ENCODE data around the gene MICAL3.

DNA sequence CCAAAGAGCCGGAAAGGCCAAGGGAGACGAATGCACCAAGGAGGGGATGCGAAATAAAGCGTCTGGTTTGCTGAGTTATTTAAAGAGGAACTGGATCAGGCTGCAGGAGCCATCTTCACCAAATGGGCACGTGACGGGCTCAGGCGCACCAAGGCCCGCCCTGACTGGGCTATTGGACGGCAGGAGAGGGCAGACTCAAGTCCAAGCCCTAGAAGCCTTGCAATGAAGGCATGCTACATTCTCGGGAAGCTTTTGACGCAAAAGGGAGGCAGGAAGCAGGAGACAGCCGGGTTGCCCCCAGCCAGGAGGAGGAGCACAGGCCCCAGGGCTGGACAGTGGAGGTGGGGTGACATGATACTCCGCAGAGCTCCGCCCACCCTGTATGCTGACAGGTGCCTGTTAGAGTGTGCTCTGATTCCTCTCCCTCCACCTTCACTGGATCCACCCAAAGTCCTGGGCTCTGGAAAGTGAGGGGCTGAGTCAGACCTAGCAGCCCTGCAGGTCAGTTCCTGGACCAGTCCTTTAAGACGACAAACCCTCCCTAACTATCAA, 208.6 kb downstream of the MICAL3 start:
- no peak for TF ChIP-seq POLR2A (IDR thresholded peaks at IDR 0.05)
- TF ChIP-seq, protein P1, sequence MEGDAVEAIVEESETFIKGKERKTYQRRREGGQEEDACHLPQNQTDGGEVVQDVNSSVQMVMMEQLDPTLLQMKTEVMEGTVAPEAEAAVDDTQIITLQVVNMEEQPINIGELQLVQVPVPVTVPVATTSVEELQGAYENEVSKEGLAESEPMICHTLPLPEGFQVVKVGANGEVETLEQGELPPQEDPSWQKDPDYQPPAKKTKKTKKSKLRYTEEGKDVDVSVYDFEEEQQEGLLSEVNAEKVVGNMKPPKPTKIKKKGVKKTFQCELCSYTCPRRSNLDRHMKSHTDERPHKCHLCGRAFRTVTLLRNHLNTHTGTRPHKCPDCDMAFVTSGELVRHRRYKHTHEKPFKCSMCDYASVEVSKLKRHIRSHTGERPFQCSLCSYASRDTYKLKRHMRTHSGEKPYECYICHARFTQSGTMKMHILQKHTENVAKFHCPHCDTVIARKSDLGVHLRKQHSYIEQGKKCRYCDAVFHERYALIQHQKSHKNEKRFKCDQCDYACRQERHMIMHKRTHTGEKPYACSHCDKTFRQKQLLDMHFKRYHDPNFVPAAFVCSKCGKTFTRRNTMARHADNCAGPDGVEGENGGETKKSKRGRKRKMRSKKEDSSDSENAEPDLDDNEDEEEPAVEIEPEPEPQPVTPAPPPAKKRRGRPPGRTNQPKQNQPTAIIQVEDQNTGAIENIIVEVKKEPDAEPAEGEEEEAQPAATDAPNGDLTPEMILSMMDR (IDR thresholded peaks at IDR 0.05), result no peak

Measured in tibial nerve (tissue), 3 donors.